GM23338 (cell line): Measurements from ENCODE around the gene SSBP2. TPM values are rescaled to one million over a fixed set of nuclear protein-coding genes. Genes with fewer than 3 reads are reported as not detected.

Experiments used
- ATAC-seq: fragments of 200-7000 bp; cut with Tn5 transposase; 3 replicates; pipeline ENCODE4 v1.9.1; 2020
- DNase-seq: peaks from one replicate; pipeline ENCODE4 v3.0.0-alpha.2; 2015; ENCODE audit warnings: low spot score
- H2AFZ ChIP-seq: fragments of 200-600 bp; sonication (generic); 2 replicates; pipeline ENCODE4 v1.8.0; 2016; ENCODE audit warnings: antibody characterized with exemption, mild to moderate bottlenecking, moderate library complexity
- H3F3A ChIP-seq: fragments of 200-600 bp; sonication (generic); replicated peaks from 2 replicates; pipeline ENCODE4 v1.8.0; 2017; ENCODE audit warnings: antibody characterized with exemption, mixed run types, low read depth
- H3K27ac ChIP-seq: fragments of 200-600 bp; sonication (generic); 2 replicates; pipeline ENCODE4 v1.6.1; 2016; ENCODE audit warnings: low read depth
- H3K27me3 ChIP-seq: fragments of 200-600 bp; sonication (generic); 2 replicates; pipeline ENCODE4 v1.8.0; 2016; ENCODE audit warnings: mild to moderate bottlenecking, mixed run types, moderate library complexity; ENCODE audit not compliant: insufficient read depth
- H3K36me3 ChIP-seq: fragments of 200-600 bp; sonication (generic); 2 replicates; pipeline ENCODE4 v1.8.0; 2016; ENCODE audit warnings: mild to moderate bottlenecking; ENCODE audit not compliant: insufficient read depth
- H3K4me1 ChIP-seq: fragments of 200-600 bp; sonication (generic); 2 replicates; pipeline ENCODE4 v1.8.0; 2016; ENCODE audit warnings: mild to moderate bottlenecking, moderate library complexity; ENCODE audit not compliant: insufficient read depth
- H3K4me2 ChIP-seq: fragments of 200-600 bp; sonication (generic); 2 replicates; pipeline ENCODE4 v1.7.1; 2017; ENCODE audit warnings: mixed run types
- H3K4me3 ChIP-seq: fragments of 200-600 bp; sonication (generic); 2 replicates; pipeline ENCODE4 v1.6.1; 2016; ENCODE audit warnings: mixed run types
- H3K79me2 ChIP-seq: fragments of 200-600 bp; sonication (generic); replicated peaks from 2 replicates; pipeline ENCODE4 v1.8.0; 2017; ENCODE audit warnings: mild to moderate bottlenecking; ENCODE audit not compliant: insufficient read depth
- H3K9me2 ChIP-seq: fragments of 200-600 bp; sonication (generic); 2 replicates; pipeline ENCODE4 v1.8.0; 2017; ENCODE audit not compliant: insufficient read depth
- H4K20me1 ChIP-seq: fragments of 200-600 bp; sonication (generic); replicated peaks from 2 replicates; pipeline ENCODE4 v1.8.0; 2017; ENCODE audit warnings: mild to moderate bottlenecking; ENCODE audit not compliant: insufficient read depth
- H3K27ac Mint-ChIP-seq: 2 replicates; pipeline ENCODE4 v1.8.0; 2020; ENCODE audit warnings: inconsistent platforms, mild to moderate bottlenecking, moderate library complexity, mixed read lengths
- H3K27me3 Mint-ChIP-seq: 3 replicates; pipeline ENCODE4 v1.8.0; 2022; ENCODE audit warnings: low read depth, mild to moderate bottlenecking, moderate library complexity, mixed read lengths, inconsistent platforms; ENCODE audit not compliant: insufficient read depth, poor library complexity
- H3K36me3 Mint-ChIP-seq: 3 replicates; pipeline ENCODE4 v1.8.0; 2021; ENCODE audit warnings: low read depth, mild to moderate bottlenecking, inconsistent platforms, moderate library complexity, mixed read lengths
- H3K4me1 Mint-ChIP-seq: 3 replicates; pipeline ENCODE4 v1.8.0; 2020; ENCODE audit warnings: mild to moderate bottlenecking, inconsistent platforms, mixed read lengths
- H3K4me3 Mint-ChIP-seq: 3 replicates; pipeline ENCODE4 v1.8.0; 2021; ENCODE audit warnings: moderate library complexity, mild to moderate bottlenecking, inconsistent platforms, mixed read lengths
- H3K9me3 Mint-ChIP-seq: 3 replicates; pipeline ENCODE4 v1.8.0; 2020; ENCODE audit warnings: moderate library complexity, mild to moderate bottlenecking, inconsistent platforms, mixed read lengths
- CREB1 ChIP-seq: fragments of 250-450 bp; sonication (Bioruptor Pico); IDR thresholded peaks from 2 replicates; pipeline ENCODE4 v1.5.0; 2020; ENCODE audit warnings: low read depth, mild to moderate bottlenecking, moderate library complexity
- EZH2phosphoT487 ChIP-seq: fragments of 200-600 bp; sonication (generic); IDR thresholded peaks from one replicate; pipeline ENCODE4 v1.8.1; 2018; ENCODE audit warnings: antibody characterized with exemption; ENCODE audit not compliant: unreplicated experiment
- JUNB ChIP-seq: IDR thresholded peaks from one replicate; pipeline ENCODE4 v1.6.1; 2016; ENCODE audit warnings: antibody characterized with exemption; ENCODE audit not compliant: unreplicated experiment
- NANOG ChIP-seq: IDR thresholded peaks from 2 replicates; pipeline ENCODE4 v1.6.1; 2016; ENCODE audit warnings: antibody characterized with exemption, borderline replicate concordance
- ZNF114 ChIP-seq: fragments of 250-450 bp; sonication (Bioruptor Pico); IDR thresholded peaks from 2 replicates; pipeline ENCODE4 v1.5.0; 2020; ENCODE audit warnings: mild to moderate bottlenecking, moderate library complexity
- polyA plus RNA-seq: library from polyadenylated mRNA; unstranded; fragments of >200 nt; fragmentation: Nextera tagmentation; extraction: Ambion mirVana; gene quantifications from 2 replicates; pipeline ENCODE4 v1.2.1, GENCODE V29; 2016
- total RNA-seq: library from RNA; depleted of rRNA; stranded (reverse); fragments of >200 nt; shearing (Covaris generic); gene quantifications from 2 replicates; pipeline ENCODE4 v1.2.3, GENCODE V29; 2014
- TF ChIP-seq, protein P1 (sequence below), 2 experiments: fragments of 200-600 bp in 1 of 2; sonication (generic) in 1 of 2; conservative IDR thresholded peaks; 2 replicates each; pipeline versions ENCODE4 v1.5.1 to v1.6.1; 2016 to 2017; ENCODE audit warnings: antibody characterized with exemption in 2 of 2, low read depth in 2 of 2, mild to moderate bottlenecking in 2 of 2, moderate library complexity in 1 of 2
- TF ChIP-seq, protein P2 (sequence below): IDR thresholded peaks from one replicate; pipeline ENCODE4 v1.6.1; 2018; ENCODE audit warnings: antibody characterized with exemption; ENCODE audit not compliant: unreplicated experiment
- TF ChIP-seq, protein P3 (sequence below): fragments of 250-450 bp; sonication (Bioruptor Pico); IDR thresholded peaks from 2 replicates; pipeline ENCODE4 v1.5.0; 2020; ENCODE audit warnings: mild to moderate bottlenecking, moderate library complexity

Gene SSBP2
- total and polyA plus RNA-seq, 2 experiments from 2014 or later: 21.5 to 24.7 TPM

DNA sequence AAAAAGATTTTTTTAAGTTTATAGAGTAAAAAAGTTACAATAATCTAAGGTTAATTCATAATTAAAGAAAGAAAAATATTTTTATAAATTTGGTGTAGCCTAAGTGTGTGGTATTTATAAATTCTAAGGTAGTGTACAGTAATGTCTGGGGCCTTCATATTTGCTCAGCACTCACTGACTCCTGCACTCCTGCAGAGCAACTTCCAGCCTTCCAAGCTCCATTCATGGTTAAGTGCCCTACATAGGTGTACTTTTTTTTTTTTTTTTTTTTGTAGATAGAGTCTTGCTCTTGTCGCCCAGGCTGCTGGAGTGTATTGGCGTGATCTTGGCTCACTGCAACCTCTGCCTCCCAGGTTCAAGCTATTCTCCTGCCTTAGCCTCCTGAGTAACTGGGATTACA lies 367.0 kb downstream of the SSBP2 start (continued):
- TF ChIP-seq, protein P1, sequence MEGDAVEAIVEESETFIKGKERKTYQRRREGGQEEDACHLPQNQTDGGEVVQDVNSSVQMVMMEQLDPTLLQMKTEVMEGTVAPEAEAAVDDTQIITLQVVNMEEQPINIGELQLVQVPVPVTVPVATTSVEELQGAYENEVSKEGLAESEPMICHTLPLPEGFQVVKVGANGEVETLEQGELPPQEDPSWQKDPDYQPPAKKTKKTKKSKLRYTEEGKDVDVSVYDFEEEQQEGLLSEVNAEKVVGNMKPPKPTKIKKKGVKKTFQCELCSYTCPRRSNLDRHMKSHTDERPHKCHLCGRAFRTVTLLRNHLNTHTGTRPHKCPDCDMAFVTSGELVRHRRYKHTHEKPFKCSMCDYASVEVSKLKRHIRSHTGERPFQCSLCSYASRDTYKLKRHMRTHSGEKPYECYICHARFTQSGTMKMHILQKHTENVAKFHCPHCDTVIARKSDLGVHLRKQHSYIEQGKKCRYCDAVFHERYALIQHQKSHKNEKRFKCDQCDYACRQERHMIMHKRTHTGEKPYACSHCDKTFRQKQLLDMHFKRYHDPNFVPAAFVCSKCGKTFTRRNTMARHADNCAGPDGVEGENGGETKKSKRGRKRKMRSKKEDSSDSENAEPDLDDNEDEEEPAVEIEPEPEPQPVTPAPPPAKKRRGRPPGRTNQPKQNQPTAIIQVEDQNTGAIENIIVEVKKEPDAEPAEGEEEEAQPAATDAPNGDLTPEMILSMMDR (conservative IDR thresholded peaks at IDR 0.05; ENCODE audit: low read depth in 2 of 2): no peak
- TF ChIP-seq NANOG (no peak), CREB1 (CRISPR knock-in tag) (no peak)
- TF ChIP-seq, protein P2, sequence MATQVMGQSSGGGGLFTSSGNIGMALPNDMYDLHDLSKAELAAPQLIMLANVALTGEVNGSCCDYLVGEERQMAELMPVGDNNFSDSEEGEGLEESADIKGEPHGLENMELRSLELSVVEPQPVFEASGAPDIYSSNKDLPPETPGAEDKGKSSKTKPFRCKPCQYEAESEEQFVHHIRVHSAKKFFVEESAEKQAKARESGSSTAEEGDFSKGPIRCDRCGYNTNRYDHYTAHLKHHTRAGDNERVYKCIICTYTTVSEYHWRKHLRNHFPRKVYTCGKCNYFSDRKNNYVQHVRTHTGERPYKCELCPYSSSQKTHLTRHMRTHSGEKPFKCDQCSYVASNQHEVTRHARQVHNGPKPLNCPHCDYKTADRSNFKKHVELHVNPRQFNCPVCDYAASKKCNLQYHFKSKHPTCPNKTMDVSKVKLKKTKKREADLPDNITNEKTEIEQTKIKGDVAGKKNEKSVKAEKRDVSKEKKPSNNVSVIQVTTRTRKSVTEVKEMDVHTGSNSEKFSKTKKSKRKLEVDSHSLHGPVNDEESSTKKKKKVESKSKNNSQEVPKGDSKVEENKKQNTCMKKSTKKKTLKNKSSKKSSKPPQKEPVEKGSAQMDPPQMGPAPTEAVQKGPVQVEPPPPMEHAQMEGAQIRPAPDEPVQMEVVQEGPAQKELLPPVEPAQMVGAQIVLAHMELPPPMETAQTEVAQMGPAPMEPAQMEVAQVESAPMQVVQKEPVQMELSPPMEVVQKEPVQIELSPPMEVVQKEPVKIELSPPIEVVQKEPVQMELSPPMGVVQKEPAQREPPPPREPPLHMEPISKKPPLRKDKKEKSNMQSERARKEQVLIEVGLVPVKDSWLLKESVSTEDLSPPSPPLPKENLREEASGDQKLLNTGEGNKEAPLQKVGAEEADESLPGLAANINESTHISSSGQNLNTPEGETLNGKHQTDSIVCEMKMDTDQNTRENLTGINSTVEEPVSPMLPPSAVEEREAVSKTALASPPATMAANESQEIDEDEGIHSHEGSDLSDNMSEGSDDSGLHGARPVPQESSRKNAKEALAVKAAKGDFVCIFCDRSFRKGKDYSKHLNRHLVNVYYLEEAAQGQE: no peak

DNA sequence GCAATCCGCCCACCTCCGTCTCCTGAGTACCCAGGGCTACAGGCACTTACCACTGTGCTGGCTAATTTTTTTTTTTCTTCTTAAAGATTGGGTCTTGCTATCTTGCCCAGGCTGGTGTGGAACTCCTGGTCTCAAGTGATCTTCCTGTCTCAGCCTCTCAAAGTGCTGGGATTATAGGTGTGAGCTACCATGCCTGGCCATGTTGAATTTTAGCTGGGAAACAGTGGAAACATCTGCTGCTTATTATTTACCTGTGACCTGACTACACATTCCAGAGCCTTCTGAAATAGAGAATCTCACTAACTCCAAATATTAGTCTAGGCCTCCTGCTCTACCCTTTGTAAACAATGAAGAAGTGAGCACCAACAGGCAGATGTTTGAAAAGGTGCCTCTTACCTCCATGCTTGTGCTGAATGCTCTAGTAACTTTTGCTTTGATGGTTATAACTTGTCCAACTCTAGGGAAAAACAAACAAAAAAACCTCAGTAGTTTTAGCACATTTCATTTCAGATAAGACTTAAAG lies 379.5 kb downstream of the SSBP2 start:
- Histone ChIP-seq H3K9me2 (no peaks in the 10 kb centered on the region), H3K27me3 (no peaks in the 10 kb centered on the region), H3K79me2 (no peaks in the 10 kb centered on the region), H4K20me1 (no peaks in the 10 kb centered on the region), H3K4me2 (no peak overlapping the region), H3K4me3 (no peak overlapping the region), H3K27ac (no peak overlapping the region), H3K4me1 (no peaks in the 10 kb centered on the region), H3F3A (no peaks in the 10 kb centered on the region), H2AFZ (no peak overlapping the region), H3K36me3 (no peaks in the 10 kb centered on the region)
- H3K27me3 Mint-ChIP-seq: no peaks in the 10 kb centered on the region
- H3K4me1 Mint-ChIP-seq: no peaks in the 10 kb centered on the region
- ATAC-seq (no peak), DNase-seq (no peak)
- H3K27ac Mint-ChIP-seq: no peak overlapping the region
- TF ChIP-seq EZH2phosphoT487 (no peak), JUNB (no peak), NANOG (no peak), ZNF114 (CRISPR knock-in tag) (no peak), CREB1 (CRISPR knock-in tag) (no peak)
- H3K4me3 Mint-ChIP-seq: no peak overlapping the region
- H3K9me3 Mint-ChIP-seq: no peaks in the 10 kb centered on the region
- no peaks in the 10 kb centered on the region for H3K36me3 Mint-ChIP-seq

DNA sequence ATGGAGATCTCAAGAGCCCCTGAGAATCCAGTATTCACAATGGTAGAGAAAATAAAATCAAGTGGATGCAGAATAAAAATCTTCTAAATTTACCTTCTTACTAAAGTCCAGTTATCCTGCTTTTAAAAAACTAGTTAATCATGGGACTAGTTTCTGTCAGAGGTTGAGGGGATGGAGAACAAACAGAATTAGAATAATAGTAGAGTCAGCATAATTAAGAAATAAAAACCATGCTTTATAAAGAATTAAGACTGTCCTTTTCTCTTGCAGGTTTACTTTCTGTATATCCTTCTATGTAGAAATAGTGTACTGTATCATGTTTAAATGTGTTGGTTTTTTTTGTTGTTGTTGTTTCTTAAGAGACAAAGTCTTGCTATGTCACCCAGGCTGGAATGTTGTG lies 380.0 kb downstream of the SSBP2 start:
- Histone ChIP-seq H3K9me2 (no peaks in the 10 kb centered on the region), H3K4me1 (no peaks in the 10 kb centered on the region), H3K27ac (no peak overlapping the region), H4K20me1 (no peaks in the 10 kb centered on the region), H3K4me3 (no peak overlapping the region), H3K4me2 (no peak overlapping the region), H3K79me2 (no peaks in the 10 kb centered on the region), H3K27me3 (no peaks in the 10 kb centered on the region), H3F3A (no peaks in the 10 kb centered on the region), H3K36me3 (no peaks in the 10 kb centered on the region), H2AFZ (no peak overlapping the region)
- no peaks in the 10 kb centered on the region for H3K36me3 Mint-ChIP-seq
- no peaks in the 10 kb centered on the region for H3K4me1 Mint-ChIP-seq
- no peaks in the 10 kb centered on the region for H3K27me3 Mint-ChIP-seq
- H3K4me3 Mint-ChIP-seq: no peak overlapping the region
- H3K9me3 Mint-ChIP-seq: no peaks in the 10 kb centered on the region
- no peak overlapping the region for H3K27ac Mint-ChIP-seq
- ATAC-seq: no peak
- DNase-seq: no peak
- TF ChIP-seq, protein P3, sequence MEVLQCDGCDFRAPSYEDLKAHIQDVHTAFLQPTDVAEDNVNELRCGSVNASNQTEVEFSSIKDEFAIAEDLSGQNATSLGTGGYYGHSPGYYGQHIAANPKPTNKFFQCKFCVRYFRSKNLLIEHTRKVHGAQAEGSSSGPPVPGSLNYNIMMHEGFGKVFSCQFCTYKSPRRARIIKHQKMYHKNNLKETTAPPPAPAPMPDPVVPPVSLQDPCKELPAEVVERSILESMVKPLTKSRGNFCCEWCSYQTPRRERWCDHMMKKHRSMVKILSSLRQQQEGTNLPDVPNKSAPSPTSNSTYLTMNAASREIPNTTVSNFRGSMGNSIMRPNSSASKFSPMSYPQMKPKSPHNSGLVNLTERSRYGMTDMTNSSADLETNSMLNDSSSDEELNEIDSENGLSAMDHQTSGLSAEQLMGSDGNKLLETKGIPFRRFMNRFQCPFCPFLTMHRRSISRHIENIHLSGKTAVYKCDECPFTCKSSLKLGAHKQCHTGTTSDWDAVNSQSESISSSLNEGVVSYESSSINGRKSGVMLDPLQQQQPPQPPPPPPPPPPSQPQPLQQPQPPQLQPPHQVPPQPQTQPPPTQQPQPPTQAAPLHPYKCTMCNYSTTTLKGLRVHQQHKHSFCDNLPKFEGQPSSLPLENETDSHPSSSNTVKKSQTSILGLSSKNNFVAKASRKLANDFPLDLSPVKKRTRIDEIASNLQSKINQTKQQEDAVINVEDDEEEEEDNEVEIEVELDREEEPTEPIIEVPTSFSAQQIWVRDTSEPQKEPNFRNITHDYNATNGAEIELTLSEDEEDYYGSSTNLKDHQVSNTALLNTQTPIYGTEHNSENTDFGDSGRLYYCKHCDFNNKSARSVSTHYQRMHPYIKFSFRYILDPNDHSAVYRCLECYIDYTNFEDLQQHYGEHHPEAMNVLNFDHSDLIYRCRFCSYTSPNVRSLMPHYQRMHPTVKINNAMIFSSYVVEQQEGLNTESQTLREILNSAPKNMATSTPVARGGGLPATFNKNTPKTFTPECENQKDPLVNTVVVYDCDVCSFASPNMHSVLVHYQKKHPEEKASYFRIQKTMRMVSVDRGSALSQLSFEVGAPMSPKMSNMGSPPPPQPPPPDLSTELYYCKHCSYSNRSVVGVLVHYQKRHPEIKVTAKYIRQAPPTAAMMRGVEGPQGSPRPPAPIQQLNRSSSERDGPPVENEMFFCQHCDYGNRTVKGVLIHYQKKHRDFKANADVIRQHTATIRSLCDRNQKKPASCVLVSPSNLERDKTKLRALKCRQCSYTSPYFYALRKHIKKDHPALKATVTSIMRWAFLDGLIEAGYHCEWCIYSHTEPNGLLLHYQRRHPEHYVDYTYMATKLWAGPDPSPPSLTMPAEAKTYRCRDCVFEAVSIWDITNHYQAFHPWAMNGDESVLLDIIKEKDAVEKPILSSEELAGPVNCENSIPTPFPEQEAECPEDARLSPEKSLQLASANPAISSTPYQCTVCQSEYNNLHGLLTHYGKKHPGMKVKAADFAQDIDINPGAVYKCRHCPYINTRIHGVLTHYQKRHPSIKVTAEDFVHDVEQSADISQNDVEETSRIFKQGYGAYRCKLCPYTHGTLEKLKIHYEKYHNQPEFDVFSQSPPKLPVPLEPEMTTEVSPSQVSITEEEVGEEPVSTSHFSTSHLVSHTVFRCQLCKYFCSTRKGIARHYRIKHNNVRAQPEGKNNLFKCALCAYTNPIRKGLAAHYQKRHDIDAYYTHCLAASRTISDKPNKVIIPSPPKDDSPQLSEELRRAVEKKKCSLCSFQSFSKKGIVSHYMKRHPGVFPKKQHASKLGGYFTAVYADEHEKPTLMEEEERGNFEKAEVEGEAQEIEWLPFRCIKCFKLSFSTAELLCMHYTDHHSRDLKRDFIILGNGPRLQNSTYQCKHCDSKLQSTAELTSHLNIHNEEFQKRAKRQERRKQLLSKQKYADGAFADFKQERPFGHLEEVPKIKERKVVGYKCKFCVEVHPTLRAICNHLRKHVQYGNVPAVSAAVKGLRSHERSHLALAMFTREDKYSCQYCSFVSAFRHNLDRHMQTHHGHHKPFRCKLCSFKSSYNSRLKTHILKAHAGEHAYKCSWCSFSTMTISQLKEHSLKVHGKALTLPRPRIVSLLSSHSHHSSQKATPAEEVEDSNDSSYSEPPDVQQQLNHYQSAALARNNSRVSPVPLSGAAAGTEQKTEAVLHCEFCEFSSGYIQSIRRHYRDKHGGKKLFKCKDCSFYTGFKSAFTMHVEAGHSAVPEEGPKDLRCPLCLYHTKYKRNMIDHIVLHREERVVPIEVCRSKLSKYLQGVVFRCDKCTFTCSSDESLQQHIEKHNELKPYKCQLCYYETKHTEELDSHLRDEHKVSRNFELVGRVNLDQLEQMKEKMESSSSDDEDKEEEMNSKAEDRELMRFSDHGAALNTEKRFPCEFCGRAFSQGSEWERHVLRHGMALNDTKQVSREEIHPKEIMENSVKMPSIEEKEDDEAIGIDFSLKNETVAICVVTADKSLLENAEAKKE (CRISPR knock-in tag): no peak
- no peak for TF ChIP-seq JUNB
